22Rv1 (cell line): ENCODE data around the gene FAM3C.

Experiments used
- CTCF ChIP-seq: fragments of 450-650 bp; IDR thresholded peaks from 2 replicates; pipeline ENCODE4 v1.5.1; 2017; ENCODE audit warnings: mild to moderate bottlenecking
- ZFX ChIP-seq: fragments of 450-650 bp; IDR thresholded peaks from 2 replicates; pipeline ENCODE4 v1.6.1; 2017; ENCODE audit warnings: antibody characterized with exemption, borderline replicate concordance

DNA sequence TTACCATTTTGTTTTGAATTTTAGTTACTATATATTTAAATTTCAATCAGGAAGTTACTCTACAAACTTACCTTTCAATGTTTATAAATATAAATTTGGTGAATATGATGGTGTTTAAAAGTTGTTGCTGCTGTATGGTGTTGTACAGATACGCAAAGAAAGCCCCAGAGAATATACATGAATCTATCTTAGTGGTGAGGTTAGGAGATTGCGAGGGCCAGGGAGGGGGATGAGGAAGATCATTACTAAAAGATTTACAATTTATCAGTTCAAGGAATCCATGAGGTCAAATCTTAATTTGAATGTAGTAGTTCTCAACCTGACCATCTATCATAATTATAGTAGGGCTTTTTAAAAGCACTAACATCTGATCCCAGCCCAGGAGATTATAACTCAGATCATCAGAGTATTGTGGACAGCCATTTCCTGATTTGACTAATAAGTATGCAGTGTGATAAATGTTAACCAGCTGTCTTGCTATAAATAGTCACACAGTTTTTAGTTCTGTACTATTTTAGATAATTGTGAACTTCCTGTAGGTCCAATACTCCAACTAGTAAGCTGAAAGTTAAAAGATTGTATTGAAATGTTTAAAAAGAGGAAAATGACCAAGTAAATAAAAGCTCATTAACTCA is 23.6 kb downstream of the FAM3C start:
- TF ChIP-seq CTCF, result no peak
- TF ChIP-seq ZFX, result no peak
